Cardiac fibroblast (primary cell): ENCODE data around the gene ERICH3.
A peak's percentile ranks its signal among the peaks of the same experiment; 100 is the strongest.

Experiments used
- DNase-seq, 2 donors: peaks; one replicate each; pipeline versions ENCODE4 v3.0.0 to v3.0.0-alpha.2; 2010; ENCODE audit warnings: low read depth in 2 of 2
- H3K4me3 ChIP-seq, 2 donors: replicated peaks in 1 of 2; 1 replicate in 1 of 2; 2 replicates in 1 of 2; pipeline ENCODE4 v1.5.1; 2011; ENCODE audit warnings: low read depth in 2 of 2, low read length in 2 of 2, mild to moderate bottlenecking in 2 of 2, moderate library complexity in 1 of 2
- CTCF ChIP-seq: IDR thresholded peaks from one replicate; pipeline ENCODE4 v1.5.1; 2011; ENCODE audit warnings: low read depth, mild to moderate bottlenecking, low read length, inconsistent platforms

The ERICH3 gene

GRCh38 chr1:74623716-74624115 is 49.9 kb downstream of the ERICH3 start:
- no peak for DNase-seq
- TF ChIP-seq CTCF: no peak
- no peak overlapping the region for H3K4me3 ChIP-seq

- no peak for TF ChIP-seq CTCF
- DNase-seq: no peak
- H3K4me3 ChIP-seq: no peak overlapping the region
Observed at GRCh38 chr1:74620242-74620641, 53.4 kb downstream of the ERICH3 start.

DNA sequence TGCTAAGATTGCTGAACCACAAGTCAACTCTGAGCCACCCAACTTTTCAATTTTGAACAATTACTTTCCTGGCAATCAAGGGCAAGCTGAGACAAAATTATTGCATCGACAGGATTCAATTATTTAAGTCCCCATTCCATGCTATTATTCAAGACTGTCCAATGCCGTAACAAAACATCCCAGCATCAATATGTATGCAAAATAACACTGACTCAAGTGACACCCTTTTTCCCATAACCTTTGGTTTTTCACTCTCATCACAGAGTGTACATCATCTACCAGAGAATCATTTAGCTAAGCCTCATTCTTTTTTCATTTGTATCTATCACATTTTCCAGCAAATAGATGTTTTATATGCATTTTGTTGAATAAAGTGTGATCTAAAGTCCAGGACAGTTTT is 54.6 kb downstream of the ERICH3 start:
- H3K4me3 ChIP-seq: no peak overlapping the region
- no peak for TF ChIP-seq CTCF
- DNase-seq: no peak

DNA sequence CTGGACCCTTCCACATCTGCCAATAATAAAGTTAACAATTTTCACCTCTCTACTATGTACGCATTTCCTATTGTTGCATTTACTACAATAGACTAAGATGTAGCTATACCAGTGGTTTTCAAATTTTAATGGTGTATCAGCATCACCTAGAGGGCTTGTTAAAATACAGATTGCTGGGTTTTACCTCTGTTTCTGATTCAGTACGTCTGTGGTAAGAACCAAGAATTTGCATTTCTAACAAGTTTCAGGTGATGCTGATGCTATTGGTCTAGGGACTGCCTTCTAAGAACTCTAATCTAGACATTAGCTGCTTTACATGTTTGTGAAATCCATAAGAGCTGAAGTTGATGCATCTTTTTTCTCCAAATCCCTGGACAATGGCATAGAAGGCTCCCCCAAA is 59.7 kb downstream of the ERICH3 start:
- TF ChIP-seq CTCF: no peak
- H3K4me3 ChIP-seq: no peak overlapping the region
- no peak for DNase-seq

DNA sequence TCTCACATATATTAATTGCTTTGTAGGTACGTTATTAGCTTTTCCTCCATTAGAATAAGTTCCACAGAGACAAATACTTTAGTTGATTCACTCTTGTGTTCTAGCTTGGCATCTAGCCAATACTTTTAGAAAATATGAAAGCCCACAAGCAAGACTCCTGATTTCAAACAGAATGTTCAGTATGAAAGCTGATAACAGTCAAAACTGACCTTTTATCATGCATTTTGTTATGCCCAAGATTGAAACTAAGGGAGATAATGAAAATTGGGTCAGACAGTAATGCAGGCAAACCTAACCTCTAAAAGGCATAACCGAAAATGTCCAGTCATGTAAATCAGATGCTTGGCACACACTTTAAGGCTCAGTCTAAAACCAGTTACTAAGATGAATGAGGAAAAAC is 61.7 kb downstream of the ERICH3 start:
- peak in 1 of 2 donors; percentile 1 for DNase-seq
- no peak overlapping the region for H3K4me3 ChIP-seq
- no peak for TF ChIP-seq CTCF

GRCh38 chr1:74610961-74611360 is 62.6 kb downstream of the ERICH3 start:
- no peak overlapping the region for H3K4me3 ChIP-seq
- no peak for DNase-seq
- no peak for TF ChIP-seq CTCF

DNA sequence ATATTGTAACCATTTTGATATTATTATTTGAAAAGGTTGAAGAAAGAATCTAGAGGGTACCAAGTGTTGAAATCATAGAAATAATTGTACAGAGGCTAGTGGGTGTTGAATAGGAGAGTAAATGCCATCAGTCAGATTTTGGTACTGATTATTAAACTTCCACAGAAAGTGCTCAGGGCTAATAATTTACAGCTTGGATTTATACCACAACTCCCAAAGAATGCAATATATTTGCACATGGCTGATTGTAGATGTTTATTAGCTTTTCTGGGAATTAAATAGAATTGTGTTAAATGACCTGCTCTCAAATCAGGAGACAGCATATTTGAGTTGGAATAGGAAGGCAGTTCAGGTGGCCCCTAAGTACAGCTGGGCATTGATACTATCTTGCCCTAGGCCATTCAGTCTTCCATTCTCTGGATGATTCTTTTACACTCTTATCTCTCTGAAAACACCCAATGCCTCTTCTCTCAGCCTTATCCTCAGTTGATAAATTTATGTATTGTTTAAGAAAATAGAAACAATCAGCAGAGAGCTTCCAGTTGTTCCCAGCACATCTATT is 63.7 kb downstream of the ERICH3 start:
- no peak for DNase-seq
- no peak for TF ChIP-seq CTCF

More for the DNA sequence above, 63.7 kb downstream of the ERICH3 start:
- no peak overlapping the region for H3K4me3 ChIP-seq
